Measurements from ENCODE around the gene FAM107B.
"Not testable (repeated sequence)": the region's sequence is repeated elsewhere in the genome, so short reads cannot be mapped to it uniquely, and the experiment has no call there.

Gene FAM107B

DNA sequence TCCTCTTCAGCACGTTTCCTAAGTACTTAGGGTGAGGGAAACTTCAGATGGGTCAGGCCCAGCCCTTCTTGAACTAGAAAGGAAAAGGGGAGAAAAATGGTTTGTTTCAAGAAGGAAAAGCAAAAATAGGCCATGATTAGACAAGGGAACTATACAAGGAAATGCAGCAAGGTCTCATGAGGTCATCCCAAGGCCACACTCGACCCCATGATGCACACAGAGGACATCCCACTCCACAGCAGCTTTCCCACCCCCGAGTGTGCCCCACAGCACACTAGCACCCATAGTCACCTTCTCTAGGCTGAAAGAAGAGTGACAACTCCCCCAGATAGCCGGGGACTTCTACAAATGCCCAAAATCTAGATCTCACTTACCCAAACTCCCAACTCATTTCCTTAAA lies 173.4 kb downstream of the FAM107B start:
- DNase-seq (ENCODE audit: low read depth), result no peak

DNA sequence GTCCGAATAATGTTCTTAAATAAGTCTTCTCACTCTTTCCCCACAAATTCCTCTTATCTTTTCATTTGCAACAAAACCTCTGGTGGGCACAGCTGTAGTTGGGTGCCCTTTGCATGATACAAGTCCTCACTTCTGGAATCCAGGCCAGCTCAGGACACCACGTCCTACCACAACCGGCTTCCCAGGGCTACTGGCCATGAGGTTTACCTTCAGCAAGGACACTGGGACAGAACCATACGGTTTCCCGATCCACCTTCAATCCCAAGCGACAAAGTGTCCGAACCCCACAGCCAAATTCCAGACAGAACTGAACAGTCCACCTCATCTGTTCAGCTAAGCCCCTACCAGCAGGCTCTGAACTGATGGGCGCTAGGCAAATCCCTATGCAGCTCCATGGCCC lies 174.6 kb downstream of the FAM107B start:
- no peak for DNase-seq (ENCODE audit: low read depth)

DNA sequence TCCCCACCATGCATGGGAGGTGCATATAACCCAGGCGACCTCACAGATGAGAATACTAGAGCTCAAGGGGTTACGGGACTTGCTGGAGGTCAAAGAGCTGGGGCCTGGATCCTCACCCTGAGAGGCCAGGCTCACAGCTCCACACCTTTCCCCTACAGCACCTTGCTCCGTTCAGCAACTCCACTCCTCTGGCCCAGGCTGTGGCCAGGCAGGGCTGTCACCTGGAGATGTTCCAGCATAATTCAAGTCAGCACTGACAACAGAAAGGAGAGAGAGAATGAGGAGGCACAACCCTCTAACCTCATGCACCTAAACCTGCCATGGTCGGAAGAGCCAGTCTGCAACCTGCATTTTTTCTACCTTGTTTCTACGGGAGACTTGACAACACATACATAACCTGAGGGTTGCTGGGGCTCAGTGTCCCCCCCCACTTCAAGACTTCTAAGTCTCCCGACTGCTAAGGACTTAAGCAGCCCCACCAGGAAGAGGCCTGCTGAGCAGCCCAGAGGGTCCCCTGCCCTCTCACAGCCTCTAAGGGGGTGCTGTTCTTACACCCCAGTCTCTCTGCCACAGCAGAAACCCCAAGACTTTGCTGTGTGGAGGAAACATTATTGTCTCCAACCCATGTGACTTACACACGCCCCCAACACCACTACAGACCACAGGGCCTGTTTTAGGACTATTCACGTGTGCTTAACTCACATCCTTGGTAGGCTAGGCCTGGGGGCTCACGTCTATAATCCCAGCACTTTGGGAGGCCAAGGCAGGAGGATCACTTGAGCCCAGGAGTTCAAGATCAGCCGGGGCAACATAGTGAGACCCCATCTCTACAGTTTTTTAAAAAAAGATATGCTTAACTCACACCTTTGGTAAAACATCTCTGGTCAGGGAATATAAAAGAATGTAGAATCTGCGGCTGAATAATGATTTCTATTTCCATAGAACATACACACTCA lies 175.6 kb downstream of the FAM107B start:
- no peak for DNase-seq (ENCODE audit: low read depth)

DNA sequence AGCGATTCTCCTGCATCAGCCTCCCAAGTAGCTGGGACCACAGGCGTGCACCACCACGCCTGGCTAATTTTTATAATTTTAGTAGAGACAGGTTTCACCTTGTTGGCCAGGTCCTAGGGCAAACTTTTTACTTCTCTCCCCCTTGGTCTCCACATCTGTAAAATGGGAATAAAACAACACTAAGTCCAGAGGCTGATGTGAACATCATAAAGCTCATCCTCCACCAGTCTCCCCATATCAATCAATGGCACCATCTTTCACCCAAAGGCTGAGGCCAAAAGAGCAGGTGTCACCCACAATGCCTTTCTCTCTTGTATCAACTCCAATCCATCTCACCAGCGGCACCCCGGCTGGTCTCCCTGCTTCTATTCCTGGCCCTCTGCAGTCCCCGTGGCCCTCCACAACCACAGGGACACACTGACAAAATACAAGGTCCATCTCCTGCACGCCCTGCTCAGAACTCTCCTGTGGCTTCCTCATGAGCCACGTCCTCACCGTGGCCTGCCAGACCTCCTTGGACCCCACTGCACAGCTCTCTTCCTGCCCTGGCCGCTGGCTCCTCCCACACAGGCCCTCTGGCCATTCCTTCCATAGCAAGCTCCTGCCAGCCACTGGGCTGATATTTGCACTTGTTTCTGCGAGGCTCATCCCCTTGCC lies 179.0 kb downstream of the FAM107B start:
- no peak for DNase-seq (ENCODE audit: low read depth)

DNA sequence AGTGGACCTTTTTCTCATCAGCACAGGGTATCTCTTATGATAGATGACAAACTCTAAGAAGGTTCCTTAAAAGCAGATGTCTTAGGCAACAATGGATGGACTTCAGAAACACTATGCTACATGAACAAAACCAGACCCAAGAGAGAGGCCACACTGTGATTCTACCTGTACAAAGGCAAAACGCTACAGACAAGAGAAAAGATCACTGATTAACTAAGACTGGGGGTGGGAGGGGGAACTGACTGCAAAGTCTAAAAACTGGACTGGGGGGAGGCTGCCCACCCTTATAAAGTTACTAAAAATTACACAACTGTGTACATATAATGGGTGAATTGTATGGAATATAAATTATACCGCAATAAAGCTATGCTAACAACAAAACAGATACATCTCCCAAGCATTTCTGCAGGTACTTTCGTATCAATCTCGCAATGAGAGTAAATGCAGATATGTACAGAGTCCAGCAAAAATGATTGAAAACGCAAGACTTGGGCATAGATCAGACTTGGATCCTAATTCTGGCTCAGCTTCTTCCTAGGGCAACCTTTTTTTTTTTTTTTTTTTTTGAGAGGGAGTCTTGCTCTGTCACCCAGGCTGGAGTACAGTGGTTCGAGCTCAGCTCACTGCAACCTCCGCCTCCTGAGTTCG lies 179.7 kb downstream of the FAM107B start:
- DNase-seq (ENCODE audit: low read depth), result no peak

DNA sequence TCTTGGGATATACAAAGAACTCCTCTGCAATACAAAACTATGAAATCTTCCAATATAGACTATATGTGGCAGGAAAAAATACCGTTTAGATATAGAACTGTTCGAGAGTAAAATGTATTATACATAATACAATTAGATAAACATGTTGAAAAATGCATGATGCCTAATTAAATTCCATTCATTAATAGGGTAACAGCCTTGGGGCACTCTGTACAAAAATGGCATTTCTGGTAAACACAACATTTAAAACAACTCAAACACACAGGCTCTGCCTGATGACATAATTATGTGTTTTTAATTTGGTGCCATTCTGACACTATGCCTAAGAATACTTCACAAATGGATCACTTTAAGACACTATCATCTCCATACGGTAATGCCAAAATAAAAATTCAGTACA lies 180.9 kb downstream of the FAM107B start:
- no peak for DNase-seq (ENCODE audit: low read depth)

- DNase-seq (ENCODE audit: low read depth), result no peak
Observed at GRCh38 chr10:14592566-14592965, 182.1 kb downstream of the FAM107B start.

GRCh38 chr10:14592026-14592425 lies 182.7 kb downstream of the FAM107B start:
- DNase-seq (ENCODE audit: low read depth), result no peak

DNA sequence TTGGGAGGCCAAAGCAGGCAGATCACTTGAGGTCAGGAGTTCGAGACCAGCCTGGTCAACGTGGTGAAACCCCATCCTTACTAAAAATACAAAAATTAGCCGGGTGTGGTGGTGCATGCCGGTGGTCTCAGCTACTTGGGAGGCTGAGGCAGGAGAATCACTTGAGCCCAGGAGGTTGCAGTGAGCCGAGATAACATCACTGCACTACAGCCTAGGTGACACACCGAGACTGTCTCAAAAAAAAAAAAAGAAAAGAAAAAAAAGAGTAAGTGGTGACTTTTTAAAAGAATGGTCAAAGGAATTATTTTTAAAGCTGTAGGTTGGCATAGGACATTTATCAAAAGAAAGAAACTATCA lies 185.8 kb downstream of the FAM107B start:
- not testable (repeated sequence) for DNase-seq (ENCODE audit: low read depth)

DNA sequence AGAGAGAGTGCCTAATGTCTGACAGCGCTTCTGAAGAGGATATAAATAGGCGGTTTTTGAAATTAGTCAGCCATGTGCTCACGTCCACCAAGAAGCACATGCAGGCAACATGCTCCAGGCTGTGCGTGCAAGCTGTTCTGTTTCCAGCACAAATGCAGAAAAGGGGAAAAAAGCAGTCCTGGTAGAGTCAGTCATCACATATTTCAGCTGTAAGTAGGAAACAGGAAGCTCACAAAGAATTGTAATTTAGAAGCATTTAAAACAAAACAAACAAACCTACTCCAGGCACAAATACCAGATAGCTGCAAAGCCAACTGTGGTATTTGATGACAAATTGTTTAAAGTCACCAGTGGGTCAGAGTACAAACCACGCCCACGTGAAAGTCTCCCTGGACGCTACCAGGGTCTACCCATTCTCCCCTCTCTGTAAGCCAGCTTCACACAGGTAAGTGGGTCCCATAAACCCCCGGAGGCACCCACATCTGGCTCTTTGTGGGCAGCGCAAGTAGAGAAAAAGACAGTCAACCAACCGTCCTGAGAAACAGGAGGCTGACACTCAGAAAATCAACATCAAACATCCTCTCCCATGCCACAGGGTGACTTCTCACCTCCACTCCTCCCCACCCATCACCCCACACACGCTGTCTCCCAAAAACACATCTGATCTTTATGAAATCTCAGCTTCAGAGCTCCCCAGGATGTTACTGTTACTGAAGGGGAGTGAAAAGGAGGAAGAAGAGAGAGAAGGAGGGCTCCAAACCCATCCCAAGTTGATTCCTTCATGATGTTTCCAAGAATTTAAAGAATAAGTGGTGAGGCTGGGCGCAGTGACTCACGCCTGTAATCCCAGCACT lies 186.4 kb downstream of the FAM107B start:
- DNase-seq (ENCODE audit: low read depth), result no peak

GRCh38 chr10:14587540-14588083 lies 187.1 kb downstream of the FAM107B start:
- no peak for DNase-seq (ENCODE audit: low read depth)

DNA sequence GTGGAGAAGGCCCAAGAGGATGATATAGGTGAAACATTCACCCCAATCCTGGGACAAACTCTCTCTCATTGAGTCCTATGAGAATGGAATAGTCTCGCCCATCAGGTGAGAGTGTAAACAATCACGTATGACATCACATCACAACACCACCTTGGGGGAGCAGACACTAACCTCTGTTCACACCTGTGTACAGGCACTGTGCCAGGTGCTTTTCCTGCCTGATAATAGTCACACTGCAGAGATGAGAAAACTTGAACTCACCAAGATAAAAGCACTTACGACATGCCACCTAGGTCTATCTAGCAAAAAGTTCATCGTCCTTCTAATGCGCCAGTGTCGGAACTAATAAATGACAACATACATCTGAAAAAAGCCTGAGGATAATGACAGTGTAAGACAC lies 187.8 kb downstream of the FAM107B start:
- no peak for DNase-seq (ENCODE audit: low read depth)

GRCh38 chr10:14585287-14586193 lies 189.2 kb downstream of the FAM107B start:
- DNase-seq (ENCODE audit: low read depth), result no peak

DNA sequence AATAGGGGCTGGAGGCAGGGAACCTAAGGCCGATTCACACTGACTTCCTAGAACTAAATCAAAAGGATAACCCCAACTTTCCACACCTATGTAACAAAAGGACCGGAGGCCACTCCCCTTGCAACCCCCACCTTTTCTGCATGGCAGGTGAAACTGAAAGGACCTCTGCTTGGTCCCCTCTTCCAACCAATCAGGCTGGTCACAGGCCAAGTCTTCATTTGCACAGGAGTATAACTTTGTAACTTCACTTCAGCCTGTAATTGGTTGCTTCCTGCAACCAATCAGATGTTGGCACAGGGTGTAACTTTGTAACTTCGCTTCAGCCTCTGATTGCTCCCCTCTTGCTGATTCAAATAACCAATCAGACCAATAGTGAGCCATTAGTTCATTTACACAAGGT lies 190.0 kb downstream of the FAM107B start:
- DNase-seq (ENCODE audit: low read depth), result no peak

GRCh38 chr10:14583967-14584366 lies 190.7 kb downstream of the FAM107B start:
- no peak for DNase-seq (ENCODE audit: low read depth)

GRCh38 chr10:14583252-14583651 lies 191.4 kb downstream of the FAM107B start:
- DNase-seq (ENCODE audit: low read depth), result peak; percentile 59

DNA sequence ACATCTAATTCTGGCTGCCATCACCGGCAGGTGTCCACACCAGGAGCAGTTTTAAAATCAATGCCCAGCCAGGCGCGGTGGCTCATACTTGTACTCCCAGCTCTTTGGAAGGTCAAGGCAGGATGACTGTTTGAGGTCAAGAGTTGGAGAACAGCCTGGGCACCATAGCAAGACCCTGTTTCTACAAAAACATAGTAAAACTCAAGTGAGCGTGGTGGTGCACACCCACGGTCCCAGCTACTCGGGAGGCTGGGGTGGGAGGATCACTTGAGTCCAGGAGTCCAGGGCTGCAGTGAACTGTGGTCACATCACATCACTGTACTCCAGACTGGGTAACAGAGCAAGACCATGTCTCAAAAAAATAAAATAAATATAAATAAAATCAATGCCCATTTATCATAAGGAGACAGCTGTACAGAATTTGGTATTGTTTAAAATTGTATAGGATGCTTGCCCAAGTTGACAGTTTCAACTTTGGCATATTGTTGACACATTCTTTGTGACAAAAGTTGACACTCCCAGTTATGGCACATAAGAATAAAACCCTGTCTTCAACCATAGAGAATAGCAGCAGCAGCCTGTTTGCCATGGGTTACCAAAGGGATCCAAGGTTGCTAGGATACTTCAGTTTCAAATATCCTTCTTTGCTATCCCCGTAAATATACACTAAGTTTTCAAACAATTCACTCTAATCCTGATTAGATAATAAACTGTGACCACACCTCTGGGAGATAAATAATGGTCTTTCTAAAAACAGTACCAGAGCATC lies 193.0 kb downstream of the FAM107B start:
- DNase-seq (ENCODE audit: low read depth), result no peak

DNA sequence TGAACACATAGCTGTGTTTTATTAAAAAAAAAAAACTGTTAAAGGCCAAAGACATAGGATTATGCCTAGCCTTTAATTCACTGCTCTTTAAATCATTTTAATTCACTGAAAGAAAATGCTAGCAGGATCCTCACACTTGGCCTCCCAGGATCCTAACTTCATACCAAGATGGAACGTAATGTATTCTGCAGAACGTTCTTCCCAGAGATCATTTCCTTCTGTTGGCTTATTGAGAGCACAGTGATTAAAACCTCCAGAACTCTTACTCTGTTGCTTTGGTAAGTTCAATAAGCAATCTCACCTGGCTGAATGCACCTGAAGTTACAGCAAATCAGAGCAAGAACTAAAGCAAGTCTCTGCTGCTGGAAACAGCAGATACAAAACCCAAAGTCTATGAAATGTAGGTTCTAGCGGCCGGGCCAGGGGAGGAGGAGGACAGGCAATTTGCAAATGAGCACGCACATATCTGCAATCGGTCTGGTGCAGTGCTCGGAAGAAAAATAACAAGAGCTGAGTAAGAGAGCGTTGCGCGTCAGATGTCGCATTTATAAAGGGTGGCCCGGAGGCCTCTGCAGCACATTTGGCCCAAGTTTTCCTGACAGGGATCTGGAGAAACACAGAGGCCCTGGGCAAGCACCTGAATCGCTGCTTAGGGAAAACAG lies 193.9 kb downstream of the FAM107B start:
- DNase-seq (ENCODE audit: low read depth), result no peak

DNA sequence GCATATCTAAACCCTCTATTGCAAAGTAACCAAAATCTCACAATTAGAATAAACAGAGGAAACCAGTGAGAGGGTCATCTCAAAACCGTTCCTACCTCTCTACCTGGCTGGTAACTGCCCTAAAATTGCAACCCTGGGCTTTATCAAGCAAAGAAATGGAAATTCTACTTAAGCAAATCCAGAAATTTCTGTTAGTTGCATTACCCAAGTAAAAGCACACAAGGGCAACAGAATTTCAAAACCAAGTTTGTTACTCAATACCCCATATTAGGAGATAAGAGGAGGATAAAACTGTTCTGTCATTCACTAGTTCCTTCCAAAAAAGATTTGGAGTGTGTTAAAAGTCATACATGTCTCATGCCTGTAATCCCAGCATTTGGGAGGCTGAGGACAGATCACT lies 195.3 kb downstream of the FAM107B start:
- DNase-seq (ENCODE audit: low read depth), result no peak
